ENCODE data around the gene PTCD2.

GRCh38 chr5:72358925-72359324, 38.8 kb downstream of the PTCD2 start:
- TF ChIP-seq, protein P1, sequence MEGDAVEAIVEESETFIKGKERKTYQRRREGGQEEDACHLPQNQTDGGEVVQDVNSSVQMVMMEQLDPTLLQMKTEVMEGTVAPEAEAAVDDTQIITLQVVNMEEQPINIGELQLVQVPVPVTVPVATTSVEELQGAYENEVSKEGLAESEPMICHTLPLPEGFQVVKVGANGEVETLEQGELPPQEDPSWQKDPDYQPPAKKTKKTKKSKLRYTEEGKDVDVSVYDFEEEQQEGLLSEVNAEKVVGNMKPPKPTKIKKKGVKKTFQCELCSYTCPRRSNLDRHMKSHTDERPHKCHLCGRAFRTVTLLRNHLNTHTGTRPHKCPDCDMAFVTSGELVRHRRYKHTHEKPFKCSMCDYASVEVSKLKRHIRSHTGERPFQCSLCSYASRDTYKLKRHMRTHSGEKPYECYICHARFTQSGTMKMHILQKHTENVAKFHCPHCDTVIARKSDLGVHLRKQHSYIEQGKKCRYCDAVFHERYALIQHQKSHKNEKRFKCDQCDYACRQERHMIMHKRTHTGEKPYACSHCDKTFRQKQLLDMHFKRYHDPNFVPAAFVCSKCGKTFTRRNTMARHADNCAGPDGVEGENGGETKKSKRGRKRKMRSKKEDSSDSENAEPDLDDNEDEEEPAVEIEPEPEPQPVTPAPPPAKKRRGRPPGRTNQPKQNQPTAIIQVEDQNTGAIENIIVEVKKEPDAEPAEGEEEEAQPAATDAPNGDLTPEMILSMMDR (IDR thresholded peaks at IDR 0.05; ENCODE audit: low read length): no peak
- TF ChIP-seq EZH2 (IDR thresholded peaks at IDR 0.05; ENCODE audit: borderline replicate concordance, low read length): no peak

Measured in OCI-LY1 (cell line).